Testis (tissue), 2 donors: ENCODE measurements around the gene NLRC5.

Experiments used
- POLR2A ChIP-seq: fragments of 450-650 bp; IDR thresholded peaks from one replicate; pipeline ENCODE4 v1.6.1; 2017; ENCODE audit warnings: antibody characterized with exemption, mild to moderate bottlenecking, moderate library complexity
- TF ChIP-seq, protein P1 (sequence below), 3 experiments: fragments of 450-650 bp in 2 of 3; fragments of 200-600 bp in 1 of 3; sonication (generic) in 1 of 3; IDR thresholded peaks; one replicate each; pipeline ENCODE4 v1.5.1; 2016 to 2019; ENCODE audit warnings: antibody characterized with exemption in 3 of 3, mild to moderate bottlenecking in 2 of 3, moderate library complexity in 1 of 3

DNA sequence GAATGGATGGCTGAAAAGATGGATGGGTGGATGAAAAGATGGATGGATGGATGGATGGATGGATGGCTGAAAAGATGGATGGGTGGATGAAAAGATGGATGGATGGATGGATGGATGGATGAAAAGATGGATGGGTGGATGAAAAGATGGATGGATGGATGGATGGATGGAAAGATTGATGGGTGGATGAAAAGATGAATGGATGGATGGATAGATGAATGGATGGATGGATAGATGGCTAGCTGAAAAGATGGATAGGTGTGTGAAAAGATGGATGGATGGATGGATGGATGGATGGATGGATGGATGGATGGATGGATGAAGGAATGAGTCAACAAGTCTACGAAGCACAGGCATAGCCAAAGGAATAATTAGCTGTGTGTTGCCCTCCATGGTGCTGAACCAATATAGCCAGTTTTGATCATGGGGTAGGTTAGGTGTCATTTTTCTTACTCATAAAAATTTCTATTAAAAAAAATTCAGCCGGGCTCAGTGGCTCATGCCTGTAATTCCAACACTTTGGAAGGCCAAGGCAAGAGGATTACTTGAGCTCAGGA lies 41.1 kb downstream of the NLRC5 start:
- TF ChIP-seq, protein P1, sequence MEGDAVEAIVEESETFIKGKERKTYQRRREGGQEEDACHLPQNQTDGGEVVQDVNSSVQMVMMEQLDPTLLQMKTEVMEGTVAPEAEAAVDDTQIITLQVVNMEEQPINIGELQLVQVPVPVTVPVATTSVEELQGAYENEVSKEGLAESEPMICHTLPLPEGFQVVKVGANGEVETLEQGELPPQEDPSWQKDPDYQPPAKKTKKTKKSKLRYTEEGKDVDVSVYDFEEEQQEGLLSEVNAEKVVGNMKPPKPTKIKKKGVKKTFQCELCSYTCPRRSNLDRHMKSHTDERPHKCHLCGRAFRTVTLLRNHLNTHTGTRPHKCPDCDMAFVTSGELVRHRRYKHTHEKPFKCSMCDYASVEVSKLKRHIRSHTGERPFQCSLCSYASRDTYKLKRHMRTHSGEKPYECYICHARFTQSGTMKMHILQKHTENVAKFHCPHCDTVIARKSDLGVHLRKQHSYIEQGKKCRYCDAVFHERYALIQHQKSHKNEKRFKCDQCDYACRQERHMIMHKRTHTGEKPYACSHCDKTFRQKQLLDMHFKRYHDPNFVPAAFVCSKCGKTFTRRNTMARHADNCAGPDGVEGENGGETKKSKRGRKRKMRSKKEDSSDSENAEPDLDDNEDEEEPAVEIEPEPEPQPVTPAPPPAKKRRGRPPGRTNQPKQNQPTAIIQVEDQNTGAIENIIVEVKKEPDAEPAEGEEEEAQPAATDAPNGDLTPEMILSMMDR (IDR thresholded peaks at IDR 0.05) = no peak
- TF ChIP-seq POLR2A = no peak
